Uterus (tissue), 4 donors: ENCODE measurements around the gene ZNF474. TPM values are rescaled to one million over a fixed set of nuclear protein-coding genes. Genes with fewer than 3 reads are reported as not detected.
A peak's percentile ranks its signal among the peaks of the same experiment; 100 is the strongest.

ENCODE experiments used
- DNase-seq, 2 donors: peaks; one replicate each; pipeline ENCODE4 v3.0.0-alpha.2; 2019 to 2020
- H3K27ac ChIP-seq, 2 donors: fragments of 200-600 bp; sonication (generic); 1 replicate in 1 of 2; 2 replicates in 1 of 2; pipeline ENCODE4 v1.5.1; 2016 to 2018
- H3K27me3 ChIP-seq, 2 donors: fragments of 200-600 bp; sonication (generic); one replicate each; pipeline ENCODE4 v1.5.1; 2018 to 2019; ENCODE audit warnings: control low read depth in 1 of 2
- H3K36me3 ChIP-seq, 2 donors: fragments of 200-600 bp; sonication (generic); one replicate each; pipeline ENCODE4 v1.5.1; 2019; ENCODE audit warnings: control low read depth in 1 of 2
- H3K4me1 ChIP-seq, 2 donors: fragments of 200-600 bp; sonication (generic); one replicate each; pipeline ENCODE4 v1.5.1; 2018 to 2019; ENCODE audit warnings: control low read depth in 1 of 2
- H3K4me3 ChIP-seq, 2 donors: fragments of 200-600 bp; sonication (generic); 1 replicate in 1 of 2; 2 replicates in 1 of 2; pipeline ENCODE4 v1.5.1; 2018 to 2019; ENCODE audit warnings: mild to moderate bottlenecking in 1 of 2
- H3K9me3 ChIP-seq, 2 donors: fragments of 200-600 bp; sonication (generic); one replicate each; pipeline ENCODE4 v1.5.1; 2019; ENCODE audit warnings: control low read depth in 1 of 2
- CTCF ChIP-seq, 4 experiments: fragments of 200-600 bp in 2 of 4; fragments of 450-650 bp in 2 of 4; sonication (generic) in 2 of 4; IDR thresholded peaks; one replicate each; pipeline ENCODE4 v1.5.1; 2016 to 2019; ENCODE audit warnings: antibody characterized with exemption in 4 of 4, mild to moderate bottlenecking in 2 of 4, moderate library complexity in 1 of 4
- POLR2A ChIP-seq, 2 donors: fragments of 450-650 bp; IDR thresholded peaks; one replicate each; pipeline ENCODE4 v1.6.1; 2016; ENCODE audit warnings: antibody characterized with exemption in 2 of 2, mild to moderate bottlenecking in 1 of 2, moderate library complexity in 1 of 2
- intact Hi-C: fragments of 100-400 bp; cut with DNase I; formaldehyde crosslinking; loops from one replicate; pipeline ENCODE4 v1.15.1; 2023; ENCODE audit warnings: low total_unique reads
- total RNA-seq, 4 donors: library from RNA; depleted of rRNA in 3 of 4; stranded (reverse); fragments of >200 nt in 3 of 4; gene quantifications; one replicate each; pipeline versions ENCODE4 v1.1.0 to v1.2.4, GENCODE V29; 2014 to 2023
- donor health status: DM: yes; HTN: yes; CAD: no.

ZNF474 gene
- total RNA-seq, 4 donors from 2014 or later: 0.37 to 1.1 TPM; not detected in 2

GRCh38 chr5:122156724-122157325, 27.5 kb downstream of the ZNF474 start:
- no peaks in the 10 kb centered on the region for H3K27me3 ChIP-seq
- H3K9me3 ChIP-seq: no peaks in the 10 kb centered on the region
- no peak for TF ChIP-seq POLR2A (IDR thresholded peaks at IDR 0.05)
- TF ChIP-seq CTCF (IDR thresholded peaks at IDR 0.05): peak in 2 of 4 experiments; percentile 22 to 31
- no peak overlapping the region for H3K4me3 ChIP-seq
- no peaks in the 10 kb centered on the region for H3K4me1 ChIP-seq
- no peak overlapping the region for H3K27ac ChIP-seq
- no peaks in the 10 kb centered on the region for H3K36me3 ChIP-seq
- intact Hi-C loops: no loop called here
- DNase-seq: no peak

GRCh38 chr5:122162100-122162638, 32.8 kb downstream of the ZNF474 start:
- no peak for DNase-seq
- Histone ChIP-seq H3K4me1 (no peaks in the 10 kb centered on the region), H3K4me3 (no peak overlapping the region), H3K27ac (no peak overlapping the region), H3K27me3 (no peaks in the 10 kb centered on the region), H3K36me3 (no peaks in the 10 kb centered on the region), H3K9me3 (no peaks in the 10 kb centered on the region)
- no peak for TF ChIP-seq POLR2A (IDR thresholded peaks at IDR 0.05)
- TF ChIP-seq CTCF (IDR thresholded peaks at IDR 0.05): no peak
- intact Hi-C loops: no loop called here

GRCh38 chr5:122163121-122164069, 34.0 kb downstream of the ZNF474 start:
- H3K4me1 ChIP-seq: no peaks in the 10 kb centered on the region
- no peaks in the 10 kb centered on the region for H3K9me3 ChIP-seq
- no peak for DNase-seq
- no peak overlapping the region for H3K4me3 ChIP-seq
- H3K36me3 ChIP-seq: no peaks in the 10 kb centered on the region
- H3K27ac ChIP-seq: no peak overlapping the region
- intact Hi-C loops: no loop called here
- TF ChIP-seq CTCF (IDR thresholded peaks at IDR 0.05) (no peak), POLR2A (IDR thresholded peaks at IDR 0.05) (no peak)
- no peaks in the 10 kb centered on the region for H3K27me3 ChIP-seq

GRCh38 chr5:122164070-122164435, 34.7 kb downstream of the ZNF474 start:
- DNase-seq: no peak
- intact Hi-C loops: no loop called here
- Histone ChIP-seq H3K27me3 (no peaks in the 10 kb centered on the region), H3K4me1 (no peaks in the 10 kb centered on the region), H3K36me3 (no peaks in the 10 kb centered on the region), H3K27ac (no peak overlapping the region), H3K4me3 (no peak overlapping the region), H3K9me3 (no peaks in the 10 kb centered on the region)
- no peak for TF ChIP-seq POLR2A (IDR thresholded peaks at IDR 0.05)
- TF ChIP-seq CTCF (IDR thresholded peaks at IDR 0.05): no peak
